GM12878 (cell line): ENCODE data around the gene BFSP2. TPM values are rescaled to one million over a fixed set of nuclear protein-coding genes. Genes with fewer than 3 reads are reported as not detected.

Experiments
- ATAC-seq: fragments of 200-7000 bp; cut with Tn5 transposase; 3 replicates; pipeline ENCODE4 v1.9.1; 2020; ENCODE audit warnings: mild to moderate bottlenecking, moderate library complexity
- BruUV-seq: library from RNA; stranded (reverse); fragments of 400-500 nt; replicated peaks from 2 replicates; lab custom pipeline; 2021; lab: Mats Ljungman, UMichigan
- CTCF ChIA-PET: fragments of 300-600 bp; sonication (Branson Sonifier 250); formaldehyde crosslinking; extraction: SDS; loops from one replicate; lab custom pipeline; 2021; ENCODE audit warnings: inconsistent platforms; lab: Yijun Ruan, JAX
- POLR2A ChIA-PET: fragments of 350-600 bp; formaldehyde crosslinking; extraction: SDS; loops from one replicate; lab custom pipeline; 2021; ENCODE audit warnings: inconsistent platforms; lab: Charles Lee
- RAD21 ChIA-PET: fragments of 300-600 bp; sonication (Branson Sonifier 250); formaldehyde crosslinking; loops from one replicate; lab custom pipeline; 2023; ENCODE audit warnings: antibody characterized with exemption; ENCODE audit not compliant: unreplicated experiment; lab: Charles Lee
- SMC1A ChIA-PET: fragments of 300-600 bp; sonication (Branson Sonifier 250); formaldehyde crosslinking; loops from one replicate; lab custom pipeline; 2023; ENCODE audit not compliant: unreplicated experiment, uncharacterized antibody; lab: Charles Lee
- DNase-seq: peaks from one replicate; pipeline ENCODE4 v3.0.0-alpha.2; 2011; ENCODE audit warnings: low read depth, low spot score
- FAIRE-seq: peaks from 3 replicates; lab custom pipeline; 2011; peaks lifted over from hg19 to GRCh38; lab: Jason Lieb, UNC
- H2AFZ ChIP-seq: 2 replicates; pipeline ENCODE4 v1.6.0; 2011; ENCODE audit warnings: low read depth, low read length, control low read depth; ENCODE audit not compliant: control insufficient read depth
- H3K27ac ChIP-seq: 2 replicates; pipeline ENCODE4 v1.5.1; 2011; ENCODE audit warnings: control low read depth; ENCODE audit not compliant: control insufficient read depth, insufficient read depth
- H3K27me3 ChIP-seq, 2 experiments: replicated peaks in 1 of 2; 2 replicates each; pipeline versions ENCODE4 v1.6.0 to v1.6.1; 2011; ENCODE audit warnings: low read length in 1 of 2; ENCODE audit not compliant: control insufficient read depth in 2 of 2, insufficient read depth in 2 of 2
- H3K36me3 ChIP-seq, 2 experiments: 2 replicates each; pipeline ENCODE4 v1.5.1; 2011; ENCODE audit warnings: low read length in 1 of 2; ENCODE audit not compliant: control insufficient read depth in 2 of 2, insufficient read depth in 2 of 2
- H3K4me1 ChIP-seq: 2 replicates; pipeline ENCODE4 v1.6.1; 2011; ENCODE audit warnings: mild to moderate bottlenecking, low read length, moderate library complexity, mixed read lengths; ENCODE audit not compliant: control insufficient read depth, insufficient read depth
- H3K4me2 ChIP-seq: 2 replicates; pipeline ENCODE4 v1.6.0; 2011; ENCODE audit warnings: control low read depth; ENCODE audit not compliant: control insufficient read depth, insufficient read depth
- H3K4me3 ChIP-seq: fragments of 200-600 bp; sonication (generic); 2 replicates; pipeline ENCODE4 v1.5.1; 2016
- H3K79me2 ChIP-seq: 2 replicates; pipeline ENCODE4 v1.6.0; 2011; ENCODE audit warnings: low read length; ENCODE audit not compliant: control insufficient read depth, insufficient read depth
- H3K9ac ChIP-seq: 2 replicates; pipeline ENCODE4 v1.8.0; 2011; ENCODE audit warnings: low read length, control low read depth, mixed read lengths; ENCODE audit not compliant: control insufficient read depth, insufficient read depth
- H3K9me3 ChIP-seq: replicated peaks from 3 replicates; pipeline ENCODE4 v1.5.1; 2011; ENCODE audit warnings: mild to moderate bottlenecking, low read length; ENCODE audit not compliant: control insufficient read depth, insufficient read depth
- H4K20me1 ChIP-seq: 2 replicates; pipeline ENCODE4 v1.6.0; 2011; ENCODE audit not compliant: control insufficient read depth, insufficient read depth
- CREM ChIP-seq: IDR thresholded peaks from 2 replicates; pipeline ENCODE4 v1.6.1; 2014; ENCODE audit warnings: antibody characterized with exemption, low read depth
- ETV6 ChIP-seq, 2 experiments: fragments of 450-650 bp in 1 of 2; IDR thresholded peaks in 1 of 2; conservative IDR thresholded peaks in 1 of 2; 2 replicates each; pipeline ENCODE4 v1.6.1; 2014; ENCODE audit warnings: antibody characterized with exemption in 1 of 2, borderline replicate concordance in 1 of 2, low read depth in 1 of 2, mild to moderate bottlenecking in 1 of 2, moderate library complexity in 1 of 2
- EZH2 ChIP-seq: IDR thresholded peaks from 2 replicates; pipeline ENCODE4 v1.6.1; 2012; ENCODE audit warnings: low read depth, mild to moderate bottlenecking, control low read depth, inconsistent platforms, low read length, borderline replicate concordance; ENCODE audit not compliant: control insufficient read depth
- FOXK2 ChIP-seq: fragments of 450-650 bp; IDR thresholded peaks from 2 replicates; pipeline ENCODE4 v1.6.1; 2017; ENCODE audit warnings: mild to moderate bottlenecking, moderate library complexity
- IKZF1 ChIP-seq: fragments of 450-650 bp; conservative IDR thresholded peaks from 2 replicates; pipeline ENCODE4 v1.6.1; 2017; ENCODE audit warnings: antibody characterized with exemption, mild to moderate bottlenecking
- LARP7 ChIP-seq: fragments of 450-650 bp; IDR thresholded peaks from 2 replicates; pipeline ENCODE4 v1.6.1; 2017; ENCODE audit warnings: mild to moderate bottlenecking
- MTA2 ChIP-seq: fragments of 450-650 bp; IDR thresholded peaks from 2 replicates; pipeline ENCODE4 v1.6.1; 2016; ENCODE audit warnings: low read depth, mild to moderate bottlenecking, moderate library complexity
- MTA3 ChIP-seq: IDR thresholded peaks from 2 replicates; pipeline ENCODE4 v1.6.1; 2012; ENCODE audit warnings: low read length, inconsistent platforms, borderline replicate concordance
- POU2F2 ChIP-seq: IDR thresholded peaks from 3 replicates; pipeline ENCODE4 v1.6.1; 2011; ENCODE audit warnings: low read depth, mild to moderate bottlenecking, low read length, borderline replicate concordance
- RAD21 ChIP-seq: IDR thresholded peaks from 2 replicates; pipeline ENCODE4 v1.6.1; 2011; ENCODE audit warnings: mild to moderate bottlenecking, low read depth, low read length, moderate library complexity; ENCODE audit not compliant: insufficient read depth
- RFX5 ChIP-seq: IDR thresholded peaks from 2 replicates; pipeline ENCODE4 v1.6.1; 2011; ENCODE audit warnings: low read depth, low read length, improper control_type of control experiment
- SIN3A ChIP-seq: IDR thresholded peaks from 2 replicates; pipeline ENCODE4 v1.6.1; 2012; ENCODE audit warnings: low read depth, low read length, improper control_type of control experiment
- SUZ12 ChIP-seq: fragments of 200-600 bp; sonication (generic); IDR thresholded peaks from one replicate; pipeline ENCODE4 v1.6.1; 2018; ENCODE audit warnings: antibody characterized with exemption, mild to moderate bottlenecking; ENCODE audit not compliant: unreplicated experiment
- TBL1XR1 ChIP-seq: IDR thresholded peaks from 2 replicates; pipeline ENCODE4 v1.6.1; 2012; ENCODE audit warnings: low read depth, low read length, improper control_type of control experiment
- ZNF274 ChIP-seq: IDR thresholded peaks from one replicate; pipeline ENCODE4 v1.8.0; 2011; ENCODE audit not compliant: insufficient read length, insufficient read depth
- WGBS: methylation state at CpG from one replicate; pipeline ENCODE4 v1.1.6; 2016; ENCODE audit warnings: low lambda C conversion rate; ENCODE audit not compliant: insufficient replicate concordance, insufficient coverage; ENCODE audit errors: missing lambda C conversion rate; 5-methylcytosine and 5-hydroxymethylcytosine counted together
- in situ Hi-C: fragments of 300-500 bp; cut with MboI; formaldehyde crosslinking; loops from 9 replicates; pipeline ENCODE4 v1.14.3; 2018; ENCODE audit warnings: mixed read lengths
- intact Hi-C: fragments of 100-400 bp; cut with micrococcal nuclease; formaldehyde crosslinking; loops from one replicate; pipeline ENCODE4 v1.14.2; 2022; ENCODE audit not compliant: unreplicated experiment
- polyA plus RNA-seq, 11 experiments: library from polyadenylated mRNA; depleted of rRNA in 4 of 11; unstranded in 6 of 11; stranded (reverse) in 5 of 11; fragments of >200 nt; fragmentation: Nextera tagmentation in 4 of 11; fragmentation: Illumina TruSeq in 1 of 11; extraction: Ambion mirVana in 4 of 11; extraction: Trizol in 1 of 11; gene quantifications; 1 replicate in 1 of 11; 2 replicates in 10 of 11; pipeline versions ENCODE4 v1.2.1 to v1.2.3, GENCODE V29; 2011 to 2016; ENCODE audit warnings: inconsistent platforms in 2 of 11, missing spikeins in 2 of 11, low read depth in 1 of 11
- total RNA-seq, 4 experiments: library from RNA; depleted of rRNA in 3 of 4; stranded (reverse); fragments of >200 nt in 3 of 4; fragmentation: Illumina TruSeq in 1 of 4; extraction: Trizol in 1 of 4; gene quantifications; 2 replicates each; pipeline versions ENCODE4 v1.2.1 to v1.2.3, GENCODE V29; 2013 to 2021
- TF ChIP-seq, protein P1 (sequence below): fragments of 450-650 bp; formaldehyde crosslinking; IDR thresholded peaks from 2 replicates; pipeline ENCODE4 v1.4.0; 2020; ENCODE audit warnings: mild to moderate bottlenecking, moderate library complexity
- TF ChIP-seq, protein P2 (sequence below): fragments of 450-650 bp; IDR thresholded peaks from 2 replicates; pipeline ENCODE4 v1.6.1; 2016; ENCODE audit warnings: mild to moderate bottlenecking

The BFSP2 gene
- total and polyA plus RNA-seq, 10 of the 15 experiments (the other 5 are each of a cell fraction or from before 2014, with no cell fraction given): 1.5 to 20.4 (median 7.3) TPM

DNA sequence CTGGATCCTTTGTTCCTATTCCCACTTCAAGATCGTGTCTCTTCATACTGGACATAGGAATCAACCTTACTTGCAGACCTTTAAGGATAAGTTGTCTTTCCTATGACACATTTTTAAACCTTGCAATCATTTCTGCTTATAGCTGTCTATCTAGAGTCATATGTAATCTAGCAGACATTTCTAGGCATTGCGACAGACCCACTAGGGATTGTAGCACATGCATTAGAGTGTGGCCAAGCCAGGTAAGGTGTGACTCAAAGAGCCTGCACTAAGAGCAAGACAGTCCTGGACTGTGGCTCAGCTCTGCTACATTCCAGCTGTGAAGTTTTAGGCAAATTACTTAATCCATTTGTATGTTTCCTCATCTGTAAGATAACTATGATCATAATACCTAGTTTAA, 38.8 kb upstream of the BFSP2 start (continued):
- TF ChIP-seq, protein P1, sequence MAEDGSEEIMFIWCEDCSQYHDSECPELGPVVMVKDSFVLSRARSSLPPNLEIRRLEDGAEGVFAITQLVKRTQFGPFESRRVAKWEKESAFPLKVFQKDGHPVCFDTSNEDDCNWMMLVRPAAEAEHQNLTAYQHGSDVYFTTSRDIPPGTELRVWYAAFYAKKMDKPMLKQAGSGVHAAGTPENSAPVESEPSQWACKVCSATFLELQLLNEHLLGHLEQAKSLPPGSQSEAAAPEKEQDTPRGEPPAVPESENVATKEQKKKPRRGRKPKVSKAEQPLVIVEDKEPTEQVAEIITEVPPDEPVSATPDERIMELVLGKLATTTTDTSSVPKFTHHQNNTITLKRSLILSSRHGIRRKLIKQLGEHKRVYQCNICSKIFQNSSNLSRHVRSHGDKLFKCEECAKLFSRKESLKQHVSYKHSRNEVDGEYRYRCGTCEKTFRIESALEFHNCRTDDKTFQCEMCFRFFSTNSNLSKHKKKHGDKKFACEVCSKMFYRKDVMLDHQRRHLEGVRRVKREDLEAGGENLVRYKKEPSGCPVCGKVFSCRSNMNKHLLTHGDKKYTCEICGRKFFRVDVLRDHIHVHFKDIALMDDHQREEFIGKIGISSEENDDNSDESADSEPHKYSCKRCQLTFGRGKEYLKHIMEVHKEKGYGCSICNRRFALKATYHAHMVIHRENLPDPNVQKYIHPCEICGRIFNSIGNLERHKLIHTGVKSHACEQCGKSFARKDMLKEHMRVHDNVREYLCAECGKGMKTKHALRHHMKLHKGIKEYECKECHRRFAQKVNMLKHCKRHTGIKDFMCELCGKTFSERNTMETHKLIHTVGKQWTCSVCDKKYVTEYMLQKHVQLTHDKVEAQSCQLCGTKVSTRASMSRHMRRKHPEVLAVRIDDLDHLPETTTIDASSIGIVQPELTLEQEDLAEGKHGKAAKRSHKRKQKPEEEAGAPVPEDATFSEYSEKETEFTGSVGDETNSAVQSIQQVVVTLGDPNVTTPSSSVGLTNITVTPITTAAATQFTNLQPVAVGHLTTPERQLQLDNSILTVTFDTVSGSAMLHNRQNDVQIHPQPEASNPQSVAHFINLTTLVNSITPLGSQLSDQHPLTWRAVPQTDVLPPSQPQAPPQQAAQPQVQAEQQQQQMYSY (CRISPR knock-in tag): no peak
- TF ChIP-seq POU2F2 (no peak), CREM (no peak), FOXK2 (no peak)

DNA sequence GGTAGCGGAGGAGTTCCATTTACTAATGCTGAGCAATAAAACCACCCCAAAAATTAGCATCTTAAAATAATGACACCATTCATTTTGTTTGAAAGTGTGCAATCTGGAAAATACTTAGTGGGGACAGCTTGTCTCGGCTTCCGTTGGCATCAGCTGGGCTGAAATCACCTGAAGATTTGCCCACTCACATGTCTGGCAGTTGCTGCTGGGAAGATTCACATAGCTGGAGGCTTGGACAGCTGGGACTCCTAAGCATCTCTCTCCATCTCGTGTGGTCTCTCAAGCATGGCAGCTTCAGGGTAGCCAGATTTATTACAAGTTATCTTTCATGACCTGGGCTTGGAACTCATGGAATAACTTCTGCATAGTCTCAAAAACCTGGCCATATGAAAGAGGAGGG, 38.4 kb upstream of the BFSP2 start:
- no TSS peak for BruUV-seq
- DNase-seq (no peak), FAIRE-seq (no peak), ATAC-seq (no peak)
- no peak overlapping the region for H3K4me3 ChIP-seq
- no peaks in the 10 kb centered on the region for H4K20me1 ChIP-seq
- WGBS: 15% methylated on average over 4 of the region's 4 CpGs
- H3K27ac ChIP-seq: no peak overlapping the region
- ChIA-PET POLR2A (no interaction called here), SMC1A (interaction anchor here (1.3 kb wide), 1 partner anchor 16 kb away, joined by 3 read pairs; no protein-coding TSS in a partner anchor), RAD21 (no interaction called here), CTCF (no interaction called here)
- H3K36me3 ChIP-seq: no peaks in the 10 kb centered on the region
- intact Hi-C loops (no loop called here), in situ Hi-C loops (no loop called here)
- H3K9me3 ChIP-seq: no peaks in the 10 kb centered on the region
- TF ChIP-seq EZH2 (no peak), RAD21 (no peak), SIN3A (no peak), IKZF1 (no peak), POU2F2 (no peak), TBL1XR1 (no peak), LARP7 (no peak), MTA2 (no peak), ETV6 (conservative IDR thresholded peaks at IDR 0.05 in 1 of 2, IDR thresholded peaks at IDR 0.05 in 1 of 2; ENCODE audit: borderline replicate concordance in 1 of 2, low read depth in 1 of 2) (no peak), MTA3 (no peak), SUZ12 (no peak), ZNF274 (no peak), RFX5 (no peak)
- TF ChIP-seq, protein P2, sequence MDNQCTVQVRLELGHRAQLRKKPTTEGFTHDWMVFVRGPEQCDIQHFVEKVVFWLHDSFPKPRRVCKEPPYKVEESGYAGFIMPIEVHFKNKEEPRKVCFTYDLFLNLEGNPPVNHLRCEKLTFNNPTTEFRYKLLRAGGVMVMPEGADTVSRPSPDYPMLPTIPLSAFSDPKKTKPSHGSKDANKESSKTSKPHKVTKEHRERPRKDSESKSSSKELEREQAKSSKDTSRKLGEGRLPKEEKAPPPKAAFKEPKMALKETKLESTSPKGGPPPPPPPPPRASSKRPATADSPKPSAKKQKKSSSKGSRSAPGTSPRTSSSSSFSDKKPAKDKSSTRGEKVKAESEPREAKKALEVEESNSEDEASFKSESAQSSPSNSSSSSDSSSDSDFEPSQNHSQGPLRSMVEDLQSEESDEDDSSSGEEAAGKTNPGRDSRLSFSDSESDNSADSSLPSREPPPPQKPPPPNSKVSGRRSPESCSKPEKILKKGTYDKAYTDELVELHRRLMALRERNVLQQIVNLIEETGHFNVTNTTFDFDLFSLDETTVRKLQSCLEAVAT: no peak
- H3K27me3 ChIP-seq: no peaks in the 10 kb centered on the region; a peak in 2 of 4 replicates
- no peaks in the 10 kb centered on the region for H3K79me2 ChIP-seq
- H3K9ac ChIP-seq: no peak overlapping the region
- no peak overlapping the region for H2AFZ ChIP-seq
- H3K4me1 ChIP-seq: no peaks in the 10 kb centered on the region
- H3K4me2 ChIP-seq: no peak overlapping the region
